ENCODE results near the gene KIF21A.

DNA sequence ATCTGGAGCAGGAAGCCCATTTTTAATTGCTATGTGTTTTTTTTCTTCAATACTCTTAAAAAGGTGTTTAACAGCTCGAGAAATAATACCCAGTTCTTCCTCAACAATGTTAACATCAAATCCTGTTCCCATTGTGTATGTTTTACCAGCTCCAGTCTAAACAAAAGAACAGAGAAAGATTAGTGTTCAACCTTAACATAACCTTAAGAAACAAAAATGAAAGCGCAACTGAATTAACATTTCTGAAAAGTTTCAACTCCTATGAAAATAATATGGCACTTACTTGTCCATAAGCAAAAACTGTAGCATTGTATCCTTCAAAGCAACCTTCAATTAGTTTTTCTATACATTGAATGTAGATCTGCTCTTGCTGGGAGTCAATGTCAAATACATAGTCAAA lies 73.2 kb downstream of the KIF21A start:
- TF ChIP-seq, protein P1, sequence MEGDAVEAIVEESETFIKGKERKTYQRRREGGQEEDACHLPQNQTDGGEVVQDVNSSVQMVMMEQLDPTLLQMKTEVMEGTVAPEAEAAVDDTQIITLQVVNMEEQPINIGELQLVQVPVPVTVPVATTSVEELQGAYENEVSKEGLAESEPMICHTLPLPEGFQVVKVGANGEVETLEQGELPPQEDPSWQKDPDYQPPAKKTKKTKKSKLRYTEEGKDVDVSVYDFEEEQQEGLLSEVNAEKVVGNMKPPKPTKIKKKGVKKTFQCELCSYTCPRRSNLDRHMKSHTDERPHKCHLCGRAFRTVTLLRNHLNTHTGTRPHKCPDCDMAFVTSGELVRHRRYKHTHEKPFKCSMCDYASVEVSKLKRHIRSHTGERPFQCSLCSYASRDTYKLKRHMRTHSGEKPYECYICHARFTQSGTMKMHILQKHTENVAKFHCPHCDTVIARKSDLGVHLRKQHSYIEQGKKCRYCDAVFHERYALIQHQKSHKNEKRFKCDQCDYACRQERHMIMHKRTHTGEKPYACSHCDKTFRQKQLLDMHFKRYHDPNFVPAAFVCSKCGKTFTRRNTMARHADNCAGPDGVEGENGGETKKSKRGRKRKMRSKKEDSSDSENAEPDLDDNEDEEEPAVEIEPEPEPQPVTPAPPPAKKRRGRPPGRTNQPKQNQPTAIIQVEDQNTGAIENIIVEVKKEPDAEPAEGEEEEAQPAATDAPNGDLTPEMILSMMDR (IDR thresholded peaks at IDR 0.05; ENCODE audit: extremely low read depth in 1 of 2, insufficient read depth in 1 of 2, low read depth in 1 of 2, low read length in 2 of 2), result no peak
- no peak for TF ChIP-seq POLR2A (IDR thresholded peaks at IDR 0.05; ENCODE audit: low read depth, low read length)
- no peak for TF ChIP-seq POLR2AphosphoS5 (IDR thresholded peaks at IDR 0.05; ENCODE audit: insufficient read depth, low read depth, low read length)
- TF ChIP-seq EZH2 (IDR thresholded peaks at IDR 0.05; ENCODE audit: borderline replicate concordance, low read depth, low read length, severe bottlenecking), result no peak
- TF ChIP-seq, protein P2, sequence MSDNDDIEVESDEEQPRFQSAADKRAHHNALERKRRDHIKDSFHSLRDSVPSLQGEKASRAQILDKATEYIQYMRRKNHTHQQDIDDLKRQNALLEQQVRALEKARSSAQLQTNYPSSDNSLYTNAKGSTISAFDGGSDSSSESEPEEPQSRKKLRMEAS (IDR thresholded peaks at IDR 0.05; ENCODE audit: insufficient read depth, insufficient read length), result no peak
- TF ChIP-seq GATA2 (IDR thresholded peaks at IDR 0.05; ENCODE audit: insufficient read depth, insufficient read length, low read depth, low read length), result no peak
- TF ChIP-seq FOS (IDR thresholded peaks at IDR 0.05; ENCODE audit: borderline replicate concordance, insufficient read depth, low read length), result no peak
- TF ChIP-seq JUN (IDR thresholded peaks at IDR 0.05; ENCODE audit: borderline replicate concordance, insufficient read depth, insufficient read length, low read depth), result no peak
- no peak for TF ChIP-seq MYC (IDR thresholded peaks at IDR 0.05; ENCODE audit: low read depth, low read length)

Measured in endothelial cell of umbilical vein (primary cell).